ENCODE measurements around the gene MEGF11.

DNA sequence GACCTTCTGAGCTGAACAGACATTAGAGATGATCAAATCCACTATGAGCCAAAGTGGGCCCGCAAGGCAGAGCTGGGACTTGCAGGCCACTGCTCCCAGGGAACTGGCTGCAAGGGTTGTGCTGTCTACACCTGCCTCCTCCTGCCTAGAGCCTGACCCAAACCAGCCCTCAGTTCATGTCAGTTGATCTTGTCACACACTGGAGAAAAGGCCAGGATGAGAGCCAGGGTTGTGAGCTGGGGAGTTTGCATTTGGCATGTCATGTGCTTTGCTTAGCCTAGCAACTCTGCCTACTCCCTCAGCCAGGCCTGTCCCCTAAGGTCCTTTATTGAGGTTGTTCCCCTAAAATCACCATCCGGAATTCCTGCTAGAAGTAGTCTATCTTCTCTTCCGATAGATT, 316.5 kb downstream of the MEGF11 start:
- TF ChIP-seq CTCF (conservative IDR thresholded peaks at IDR 0.05; ENCODE audit: low read length), result no peak
- TF ChIP-seq EZH2phosphoT487 (IDR thresholded peaks at IDR 0.05; ENCODE audit: borderline replicate concordance), result no peak
